GM18867 (cell line): Measurements from ENCODE around the gene OLFML1.

ENCODE experiments used
- ATAC-seq: cut with Tn5 transposase; IDR thresholded peaks from one replicate; pipeline ENCODE4 v1.9.1; 2021; ENCODE audit warnings: mild to moderate bottlenecking, moderate library complexity; ENCODE audit not compliant: unreplicated experiment

The OLFML1 gene

DNA sequence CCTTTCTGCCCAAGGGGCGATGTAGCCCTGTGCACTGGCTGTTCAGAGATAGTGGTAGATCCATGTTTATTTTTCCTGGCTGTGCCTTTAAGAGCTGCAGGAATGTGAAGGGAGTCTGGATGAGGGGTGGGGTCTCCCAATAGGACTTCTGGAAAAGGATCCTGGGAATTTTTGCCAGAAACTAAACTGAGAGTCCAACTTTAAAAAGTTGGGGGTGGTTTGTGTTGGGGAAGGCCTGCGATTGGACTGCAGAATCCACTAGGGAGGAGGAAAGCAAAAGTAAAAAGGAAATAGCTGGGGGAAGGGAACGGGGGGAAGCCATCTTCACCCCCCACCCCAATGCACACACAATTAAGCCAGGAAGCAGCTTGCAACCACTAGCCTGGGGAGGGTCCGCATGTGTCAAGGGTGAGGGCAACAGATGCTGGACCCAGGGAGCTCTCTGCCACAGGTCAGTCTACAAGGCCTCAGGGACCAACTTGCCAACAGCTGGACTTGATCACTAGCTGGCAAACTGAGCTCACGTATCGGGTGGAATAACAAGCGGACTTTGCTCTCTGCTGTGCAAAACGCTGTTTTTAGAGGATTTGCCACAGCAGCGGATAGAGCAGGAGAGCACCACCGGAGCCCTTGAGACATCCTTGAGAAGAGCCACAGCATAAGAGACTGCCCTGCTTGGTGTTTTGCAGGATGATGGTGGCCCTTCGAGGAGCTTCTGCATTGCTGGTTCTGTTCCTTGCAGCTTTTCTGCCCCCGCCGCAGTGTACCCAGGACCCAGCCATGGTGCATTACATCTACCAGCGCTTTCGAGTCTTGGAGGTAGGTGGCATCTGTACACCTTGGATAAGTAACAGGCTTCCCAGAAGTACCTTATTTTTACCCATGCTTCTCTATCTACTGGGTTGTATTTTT lies at the start of gene OLFML1:
OLFML1 (plus strand) TSS at position 321 of the 912 bp plus-strand sequence; CDS start at position 691, 370 bp downstream.
- no peak for ATAC-seq

DNA sequence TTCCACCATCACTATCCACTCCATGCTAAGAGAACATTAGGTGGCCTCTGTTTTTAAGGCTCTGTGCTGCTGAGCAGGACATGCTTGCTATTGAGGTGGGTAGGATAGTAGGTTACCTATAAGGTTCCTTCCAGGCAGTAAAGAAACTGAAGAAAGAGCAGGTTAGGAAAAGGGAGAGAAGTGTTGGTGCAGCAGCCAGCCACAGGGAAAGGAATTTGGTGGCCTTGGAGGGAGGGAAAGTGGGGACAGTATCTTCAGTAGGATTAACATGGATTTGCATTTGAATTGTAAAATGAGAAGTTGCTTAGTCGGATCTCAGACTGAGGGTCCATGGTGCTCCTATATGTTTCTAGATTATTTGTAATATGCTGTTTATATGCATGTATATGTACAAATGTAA lies 49.2 kb upstream of the OLFML1 start:
- ATAC-seq: no peak

DNA sequence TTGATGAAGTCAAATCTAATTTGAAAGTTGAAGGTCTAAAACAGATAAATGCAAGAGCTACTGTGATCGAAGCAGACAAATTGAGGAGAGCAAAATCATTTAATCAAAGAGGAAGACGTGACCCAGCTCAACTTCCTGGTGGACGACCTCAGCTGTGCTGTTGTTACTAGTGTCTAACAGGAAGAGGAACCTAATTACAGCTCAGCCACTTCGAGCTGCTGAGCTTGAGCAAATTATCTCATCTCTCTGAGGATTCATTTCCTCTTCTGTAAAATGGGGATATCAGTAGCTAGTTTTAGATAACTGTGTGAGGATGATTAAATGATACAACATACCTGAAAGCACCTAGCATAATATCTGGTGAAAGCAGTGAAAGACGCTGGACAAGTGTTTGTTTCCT lies 48.6 kb upstream of the OLFML1 start:
- peak; percentile 81 for ATAC-seq

DNA sequence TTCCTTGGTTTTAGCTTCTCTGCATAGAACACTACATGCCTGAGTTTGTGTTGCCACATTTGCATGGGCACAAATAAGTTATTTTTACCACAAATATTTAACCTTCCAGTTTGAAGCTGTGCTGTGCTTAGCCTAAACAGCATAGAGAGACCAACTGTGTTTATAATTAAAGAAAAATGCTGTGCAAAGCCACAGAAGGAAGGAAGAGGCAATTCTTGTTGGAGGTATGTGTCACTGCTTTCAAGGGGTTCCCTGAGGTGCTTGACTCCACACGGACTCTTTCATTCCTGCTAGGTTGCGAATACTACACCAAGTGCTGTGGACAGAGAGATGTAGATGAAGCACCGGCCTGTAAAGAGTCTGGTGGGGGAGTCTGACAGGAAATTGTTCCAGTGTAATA lies 47.6 kb upstream of the OLFML1 start:
- ATAC-seq: no peak

DNA sequence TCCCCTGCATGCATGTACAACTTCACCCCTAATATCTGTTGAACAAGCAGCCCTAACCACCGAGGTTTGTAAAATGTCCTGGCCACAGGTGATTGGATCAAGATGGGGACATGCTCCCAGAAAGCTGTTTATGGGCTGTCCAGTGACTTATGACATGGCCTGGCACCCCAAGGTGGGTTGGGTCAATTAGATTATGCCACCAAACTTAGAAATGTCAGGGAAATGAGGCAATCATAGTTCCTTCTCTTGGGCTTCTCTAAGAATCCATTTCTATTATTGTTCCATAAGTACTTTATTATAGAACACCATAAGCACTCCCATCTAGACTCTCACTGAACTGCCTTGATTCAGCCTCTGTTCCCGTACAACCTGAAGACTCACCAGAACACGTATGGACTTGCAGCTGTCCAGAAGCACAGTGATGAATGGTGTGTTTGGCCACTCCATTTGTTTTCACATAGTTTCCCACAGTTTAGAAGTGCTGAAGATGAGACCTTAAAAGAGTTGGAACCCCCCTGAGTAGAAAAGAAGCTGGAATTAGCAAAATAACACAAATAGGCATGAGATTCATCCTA lies 45.5 kb upstream of the OLFML1 start:
- no peak for ATAC-seq

DNA sequence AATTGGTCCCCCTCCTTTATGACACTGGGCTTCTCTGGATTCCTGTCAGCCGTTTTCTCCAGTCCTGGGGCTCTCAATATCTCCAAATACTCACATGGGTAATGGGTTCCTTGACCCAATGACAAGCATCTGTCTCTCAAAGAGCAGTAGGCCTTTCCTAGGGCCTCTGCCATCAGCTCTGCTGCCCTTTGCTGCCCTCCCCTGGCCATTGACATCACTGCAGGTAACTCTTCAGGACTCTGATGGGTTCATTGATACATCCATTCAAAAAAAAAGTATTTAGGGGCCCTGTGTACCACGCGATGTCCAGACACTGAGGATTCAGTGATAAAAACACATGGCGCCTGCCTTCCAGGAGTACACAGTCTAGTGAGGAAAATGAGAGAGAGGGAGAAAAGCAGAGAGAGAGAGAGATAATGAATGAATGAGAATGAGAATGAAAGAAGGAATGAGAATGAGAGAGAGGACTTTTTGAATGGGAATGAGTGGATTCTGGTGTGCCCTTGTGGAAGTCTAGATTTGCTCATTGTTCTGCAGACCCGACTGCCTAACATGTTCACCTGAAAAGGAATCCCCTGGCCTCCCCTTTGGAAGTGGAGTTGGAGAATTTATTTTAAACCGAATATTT lies 42.6 kb upstream of the OLFML1 start:
- ATAC-seq: peak; percentile 95

DNA sequence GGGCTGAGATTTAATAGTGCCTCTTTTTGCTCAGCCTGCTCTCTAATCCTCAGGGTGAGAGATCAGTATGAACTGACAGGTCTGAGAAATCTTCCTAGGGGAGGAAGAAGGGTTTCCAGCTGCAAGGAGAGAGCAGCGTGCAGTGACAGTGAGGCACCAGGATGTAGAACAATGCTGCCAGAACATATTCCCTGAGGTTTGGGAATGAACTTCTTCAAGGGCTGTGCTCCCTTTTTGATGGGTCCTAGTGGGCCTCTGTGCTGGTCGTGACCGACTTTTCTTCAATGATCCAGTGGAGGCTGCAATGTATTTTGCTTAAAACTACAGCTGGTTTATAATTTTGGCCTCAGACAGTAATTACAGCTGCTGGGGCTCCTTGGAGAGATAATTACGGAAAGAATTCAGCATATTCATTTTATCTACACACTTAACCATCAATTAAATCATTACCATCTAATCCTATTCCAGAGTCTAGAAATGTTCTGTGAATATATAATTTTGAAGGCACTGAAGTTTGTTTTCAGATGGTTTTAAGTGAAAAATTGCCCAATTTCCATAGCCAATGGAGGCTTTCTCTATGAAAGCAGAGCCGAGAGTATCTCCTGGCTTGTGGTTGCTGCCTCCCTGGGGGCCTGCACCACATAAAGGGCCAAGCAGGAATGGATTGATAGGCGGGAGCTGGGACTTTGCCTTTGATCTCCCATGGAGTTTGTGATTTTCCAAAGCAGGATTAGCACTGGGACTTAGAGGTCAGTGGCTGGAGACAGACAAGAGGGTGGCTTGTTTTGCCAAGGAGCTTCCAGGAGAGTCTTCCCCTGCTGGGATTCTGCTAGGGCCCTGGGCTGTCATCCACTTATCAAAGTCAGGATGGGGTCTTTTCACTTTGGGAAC lies 41.0 kb upstream of the OLFML1 start:
- ATAC-seq: no peak

DNA sequence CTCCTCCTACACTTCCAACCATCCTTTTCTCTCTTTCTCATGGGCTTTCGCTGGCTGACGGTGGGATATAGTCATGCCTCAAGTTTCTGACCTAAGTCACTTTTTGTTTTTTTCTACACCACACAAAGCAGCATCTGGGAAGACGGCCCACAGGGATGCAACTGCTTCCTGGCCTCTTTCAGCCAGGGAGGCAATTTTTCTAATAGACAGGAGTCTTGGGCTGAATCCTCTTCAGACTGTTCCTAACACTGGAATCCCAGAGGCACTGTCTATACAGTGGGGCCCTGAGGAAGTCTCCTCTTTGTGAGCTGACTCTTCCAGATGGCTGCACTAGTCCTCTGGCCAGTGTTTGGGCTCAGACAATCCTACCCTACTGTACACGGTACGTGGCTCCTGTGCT lies 39.7 kb upstream of the OLFML1 start:
- no peak for ATAC-seq

DNA sequence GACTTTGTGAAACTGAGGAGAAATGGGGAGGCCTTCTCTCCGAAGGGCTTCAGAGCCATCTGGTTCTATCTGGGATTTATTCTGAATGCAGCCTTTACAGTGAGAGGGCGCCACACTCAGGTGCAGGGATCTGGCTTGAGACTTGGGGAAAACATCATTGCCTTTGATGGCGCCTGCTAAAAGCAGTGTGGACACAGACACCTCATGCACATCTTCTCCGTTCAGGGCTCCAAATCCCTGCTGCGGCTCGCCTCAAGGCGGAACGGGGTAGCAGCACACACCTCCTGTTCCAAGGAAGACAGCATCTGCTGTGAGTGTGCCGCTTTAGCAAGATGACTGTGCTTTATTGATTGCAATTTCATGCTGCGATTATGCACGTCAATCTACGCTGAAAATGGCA lies 37.1 kb upstream of the OLFML1 start:
- no peak for ATAC-seq

DNA sequence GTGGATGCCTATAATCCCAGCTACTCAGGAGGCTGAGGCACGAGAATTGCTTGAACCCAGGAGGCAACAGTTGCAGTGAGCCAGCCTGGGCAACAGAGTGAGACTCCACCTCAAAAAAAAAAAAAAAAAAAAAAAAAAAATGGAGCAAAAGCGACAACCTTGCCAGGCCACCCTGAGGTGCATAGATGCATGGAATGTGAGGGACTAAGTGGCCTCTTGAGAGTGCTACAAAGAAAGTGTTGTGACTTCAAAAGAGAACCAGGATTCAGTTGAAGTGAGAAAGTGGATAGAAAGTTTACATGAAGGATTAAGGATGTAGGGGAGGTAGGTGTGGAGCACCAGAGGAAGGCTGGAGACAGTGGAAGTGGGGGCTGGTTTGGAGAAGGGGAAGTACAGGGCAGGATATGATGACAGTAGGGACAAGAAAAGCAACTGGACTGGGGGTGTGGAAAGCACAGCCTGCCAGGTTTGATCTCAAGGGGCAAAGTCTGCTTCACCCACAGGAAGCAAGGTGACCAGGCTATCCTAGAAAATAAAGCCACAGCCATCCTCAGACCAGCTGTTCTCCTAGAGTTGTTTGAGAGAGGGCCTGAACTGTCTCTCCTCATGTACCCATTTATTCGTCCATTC lies 36.0 kb upstream of the OLFML1 start:
- ATAC-seq: no peak

DNA sequence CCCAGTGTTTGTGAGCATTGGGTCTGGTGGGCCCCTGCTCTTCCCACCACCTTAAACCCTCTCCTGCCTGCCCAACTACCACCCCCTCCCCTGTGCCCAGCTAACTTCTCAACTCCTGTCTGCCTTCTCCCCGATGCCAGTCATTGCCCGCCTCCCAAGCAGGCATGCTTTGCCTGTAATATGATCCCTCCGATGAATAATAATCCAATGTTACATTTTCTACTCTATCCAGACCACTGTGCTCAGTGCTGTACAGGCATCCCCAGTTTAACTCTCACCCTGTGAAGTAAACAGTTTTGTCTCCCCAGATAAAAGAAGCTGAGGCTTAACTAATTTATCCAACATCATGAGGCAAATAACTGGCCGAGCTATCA lies 35.5 kb upstream of the OLFML1 start:
- no peak for ATAC-seq

DNA sequence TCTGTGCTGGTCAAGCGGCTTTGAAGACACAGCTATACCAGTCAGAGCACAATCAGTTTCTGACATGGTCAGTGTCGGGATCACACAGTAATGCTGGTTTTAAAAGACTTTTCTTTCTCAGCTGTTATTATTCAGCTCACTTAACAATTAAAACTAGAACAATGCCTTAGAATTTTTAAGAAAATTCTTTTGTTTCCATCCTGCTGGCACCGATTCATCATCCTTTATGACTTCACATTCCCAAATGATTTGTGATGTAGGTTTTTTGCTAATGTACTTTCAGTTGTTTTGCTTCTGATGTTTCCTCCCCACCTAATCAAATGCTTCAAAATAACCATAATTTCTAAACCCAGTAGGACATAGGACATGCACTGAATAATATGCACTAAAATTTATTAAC lies 34.5 kb upstream of the OLFML1 start:
- no peak for ATAC-seq

DNA sequence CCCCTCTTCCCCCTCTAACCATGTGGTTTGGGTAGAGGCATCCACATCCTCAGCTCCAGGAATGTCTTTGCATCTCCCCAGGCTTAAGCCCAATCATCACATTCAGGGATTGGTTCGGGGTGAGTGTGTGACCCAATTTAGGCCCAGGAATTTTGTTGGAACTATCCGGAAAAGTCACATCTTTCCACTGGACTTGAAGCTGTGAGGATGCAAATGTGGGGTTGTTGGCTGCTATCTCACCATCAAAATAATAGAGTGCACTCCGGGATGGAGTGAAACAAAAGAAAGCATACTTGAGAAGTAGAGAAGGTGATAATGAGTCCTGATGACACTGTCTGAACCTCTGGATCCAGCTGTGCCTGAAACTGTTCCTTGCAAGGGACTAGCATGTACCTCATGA lies 33.8 kb upstream of the OLFML1 start:
- ATAC-seq: no peak

DNA sequence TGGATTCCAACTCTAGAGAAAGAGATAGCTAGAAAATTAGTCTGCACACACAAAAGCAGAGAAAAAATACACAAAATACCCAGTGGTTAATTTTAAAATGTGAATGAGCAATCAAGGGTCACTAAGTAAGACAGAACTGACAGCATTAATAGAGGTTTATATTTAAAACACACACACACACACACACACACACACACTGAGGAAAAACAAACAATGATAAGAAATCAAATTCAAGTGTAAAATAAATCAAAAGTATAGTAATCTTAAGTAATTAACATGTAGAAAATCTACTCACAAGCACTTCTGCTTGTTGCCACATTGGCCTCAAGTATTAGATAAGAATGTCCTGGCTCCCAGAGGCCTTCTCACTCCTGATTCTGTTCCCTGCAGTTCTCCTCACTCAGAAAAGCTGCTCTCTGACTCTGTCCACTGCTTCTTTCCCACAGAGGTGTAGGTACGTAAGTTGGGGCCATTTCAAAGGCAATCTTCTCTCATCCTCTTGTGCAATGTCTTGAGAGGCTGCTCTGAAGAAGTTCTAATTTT lies 33.3 kb upstream of the OLFML1 start:
- no peak for ATAC-seq

DNA sequence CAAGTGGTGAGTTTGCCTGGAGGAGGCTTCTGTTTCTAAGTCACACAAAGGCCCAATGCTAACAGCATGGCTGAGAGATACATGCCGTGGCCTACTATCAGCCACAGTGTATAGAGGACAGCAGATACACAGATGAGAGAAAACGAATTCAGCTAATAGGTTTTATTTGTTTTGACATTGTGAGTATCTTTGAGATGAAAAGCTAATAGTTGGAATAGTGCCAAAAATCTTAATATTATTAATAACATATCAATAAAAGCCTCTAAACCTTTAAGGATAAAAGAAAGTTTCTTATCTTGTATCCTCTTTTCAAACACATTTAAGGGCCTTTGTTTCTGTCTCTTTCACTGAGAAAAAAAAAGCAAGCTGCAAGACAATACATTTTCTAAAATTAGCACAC lies 30.5 kb upstream of the OLFML1 start:
- no peak for ATAC-seq

DNA sequence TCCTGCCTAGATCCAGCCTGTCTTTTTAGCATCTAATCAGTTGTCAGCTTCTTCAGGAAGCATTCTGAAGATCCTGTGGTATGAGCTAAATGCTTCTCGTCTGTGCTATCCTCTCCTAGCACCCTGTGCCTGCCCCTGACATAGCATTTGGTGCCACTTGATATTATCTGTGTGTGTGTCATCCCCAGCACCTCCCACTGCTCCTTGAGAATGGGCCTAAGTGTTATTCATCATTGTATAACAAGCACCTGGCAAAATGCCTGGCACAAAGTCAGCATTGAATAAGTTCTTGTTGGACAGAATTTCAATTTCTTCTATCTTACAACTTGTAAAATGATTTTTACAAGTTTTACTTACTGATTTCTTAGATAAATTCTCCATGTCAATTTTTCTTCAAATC lies 28.1 kb upstream of the OLFML1 start:
- no peak for ATAC-seq

DNA sequence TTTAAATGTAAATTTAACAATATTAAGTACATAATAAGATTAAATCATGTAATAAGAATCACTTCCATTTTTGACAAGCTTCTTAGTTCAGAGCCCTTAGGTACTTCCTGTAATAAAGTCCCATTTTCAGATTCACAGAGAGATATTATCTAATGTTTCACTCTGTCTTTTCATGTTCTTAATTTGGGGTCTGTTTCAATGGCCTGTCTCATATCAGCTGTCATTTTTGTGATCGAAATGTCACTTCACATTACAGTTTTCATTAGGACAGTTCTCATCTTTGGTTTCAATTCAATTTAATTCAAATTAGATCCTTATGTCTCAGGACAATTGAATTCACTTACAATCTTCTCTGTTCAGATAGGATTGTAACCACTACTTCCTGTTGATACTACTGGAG lies 22.6 kb upstream of the OLFML1 start:
- ATAC-seq: no peak

DNA sequence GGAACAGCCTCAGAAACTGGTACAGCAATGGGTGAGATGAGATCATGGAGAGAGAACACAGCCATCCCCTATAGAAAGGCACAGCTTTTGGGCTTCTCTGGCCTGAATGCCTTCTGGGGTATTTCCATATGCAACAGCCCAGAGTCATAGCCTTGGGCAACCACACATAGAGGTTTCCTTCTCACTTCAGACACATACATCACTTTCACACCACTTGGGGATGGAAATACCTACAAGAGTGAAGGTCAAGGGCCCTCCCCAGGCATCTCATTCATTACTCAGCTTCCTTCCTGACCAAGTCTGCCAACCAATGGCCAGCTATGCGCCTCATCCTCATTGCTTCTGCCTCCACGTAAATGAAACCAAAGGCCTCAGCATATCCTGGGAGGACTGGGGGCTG lies 17.7 kb upstream of the OLFML1 start:
- ATAC-seq: peak; percentile 96

DNA sequence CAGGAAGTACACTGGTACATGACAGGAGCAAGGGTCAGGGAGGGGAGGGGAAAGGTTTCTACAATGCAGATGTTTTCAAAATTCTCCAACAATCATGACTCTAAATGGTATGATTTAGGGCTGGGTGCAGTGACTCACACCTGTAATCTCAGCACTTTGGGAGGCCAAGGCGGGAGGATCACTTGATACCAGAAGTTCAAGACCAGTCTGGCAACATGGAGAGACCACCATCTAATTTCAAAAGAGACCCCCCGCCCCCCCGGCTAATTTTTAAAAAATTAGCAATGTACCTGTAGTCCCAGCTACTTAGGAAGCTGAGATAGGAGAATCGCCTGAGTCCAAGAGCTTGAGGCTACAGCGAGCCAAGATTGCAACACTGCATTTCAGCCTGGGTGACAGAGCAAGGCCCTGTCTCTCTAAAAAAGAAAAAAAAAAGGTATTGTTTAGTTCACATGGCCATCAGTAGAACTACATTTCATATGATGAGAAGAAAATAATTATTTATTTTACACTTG lies 15.9 kb upstream of the OLFML1 start:
- ATAC-seq: no peak

DNA sequence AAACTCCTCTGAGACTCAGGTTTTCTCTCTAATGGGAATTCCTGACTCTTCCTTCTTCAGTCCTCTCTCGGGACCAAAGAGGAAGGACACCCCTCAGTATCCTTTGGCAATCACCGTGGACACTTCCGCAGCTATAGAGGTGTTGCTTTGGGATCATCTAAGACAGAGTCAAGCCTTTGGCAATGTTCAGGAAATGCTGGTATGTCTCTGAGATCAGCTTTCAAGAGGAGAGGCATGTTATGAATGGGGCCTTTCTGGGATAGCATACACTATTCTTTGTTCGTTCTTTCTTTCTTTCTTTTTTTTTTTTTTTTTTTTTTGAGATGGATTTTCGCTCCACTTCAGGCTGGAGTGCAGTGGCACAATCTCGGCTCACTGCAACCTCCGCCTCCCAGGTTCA lies 14.2 kb upstream of the OLFML1 start:
- no peak for ATAC-seq
